ENCODE measurements around the gene ANKRD28.
"Not testable (repeated sequence)": the region's sequence is repeated elsewhere in the genome, so short reads cannot be mapped to it uniquely, and the experiment has no call there.

ANKRD28 gene

DNA sequence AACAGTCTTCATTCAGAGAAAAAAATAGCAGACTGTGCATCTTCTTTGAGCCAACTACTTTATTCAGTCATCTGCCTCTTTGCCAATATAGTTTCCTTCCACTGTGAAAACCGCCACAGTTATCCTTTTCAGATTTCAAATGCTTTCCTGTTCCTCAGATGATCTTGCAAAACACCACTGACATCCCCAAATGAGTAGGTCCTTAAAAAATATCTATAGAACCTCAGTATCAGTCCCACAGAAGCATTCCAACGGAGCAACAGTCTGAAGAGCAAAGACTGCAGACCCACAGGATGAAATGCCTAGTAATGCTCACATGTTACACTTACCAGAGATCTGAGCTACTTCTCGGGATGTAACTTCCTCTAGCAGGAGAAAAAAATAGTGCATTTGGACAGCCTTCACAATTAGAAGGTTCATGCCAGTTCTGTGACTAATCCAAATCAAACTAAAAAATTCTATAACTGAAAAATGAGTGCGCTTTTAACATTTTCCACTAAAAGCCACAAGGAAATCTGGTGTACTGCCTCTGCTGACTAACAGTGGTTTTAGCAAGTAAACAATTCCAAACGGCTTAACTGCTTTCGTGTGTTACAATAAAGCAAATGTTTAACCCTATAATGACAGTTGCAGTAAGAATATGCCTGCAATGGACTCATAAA is at the start of gene ANKRD28:
TSS of gene ANKRD28 (minus strand) at position 338 of the 662 bp plus-strand sequence. CDS start 1,458 bp downstream, outside the sequence.
- peak; percentile 97 for DNase-seq (ENCODE audit: low read depth)

DNA sequence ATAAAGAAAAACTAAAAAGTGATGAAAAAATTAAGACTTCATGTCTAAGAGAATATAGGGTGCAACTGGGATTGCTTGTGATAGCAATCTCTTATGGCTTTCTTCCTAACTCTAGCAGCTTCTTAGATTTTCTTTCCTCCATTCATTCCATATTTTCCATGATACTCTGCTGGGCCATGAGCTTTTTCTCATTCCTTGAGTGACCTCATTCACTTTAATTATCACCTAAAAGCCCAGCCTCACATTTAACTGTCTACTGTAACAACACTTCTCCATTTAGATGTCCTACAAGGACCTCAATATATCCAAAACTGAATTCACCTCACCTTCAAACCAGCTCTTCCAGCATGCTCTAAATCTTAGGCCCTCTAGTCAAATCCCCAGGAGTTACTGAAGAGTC is 49.5 kb upstream of the ANKRD28 start:
- no peak for DNase-seq (ENCODE audit: low read depth)

DNA sequence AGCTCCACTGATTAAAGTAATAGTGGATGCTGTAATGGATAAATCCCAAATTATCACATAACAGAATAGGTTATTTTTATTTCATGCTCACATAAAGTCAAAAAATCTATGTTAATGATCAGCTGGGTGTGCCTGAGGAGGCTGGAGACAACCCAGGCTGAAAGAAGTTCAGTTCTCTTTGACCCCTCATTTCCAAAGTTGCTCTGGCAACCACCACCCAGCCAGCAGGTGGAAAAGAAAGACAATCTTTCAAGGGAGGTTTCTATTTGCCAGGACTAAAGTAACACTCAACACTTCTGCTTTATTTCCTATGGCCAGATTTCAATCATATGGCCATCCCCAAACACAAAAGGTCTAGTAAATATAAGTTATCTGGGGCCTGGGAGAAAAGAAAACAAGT is 48.8 kb upstream of the ANKRD28 start:
- DNase-seq (ENCODE audit: low read depth), result no peak

DNA sequence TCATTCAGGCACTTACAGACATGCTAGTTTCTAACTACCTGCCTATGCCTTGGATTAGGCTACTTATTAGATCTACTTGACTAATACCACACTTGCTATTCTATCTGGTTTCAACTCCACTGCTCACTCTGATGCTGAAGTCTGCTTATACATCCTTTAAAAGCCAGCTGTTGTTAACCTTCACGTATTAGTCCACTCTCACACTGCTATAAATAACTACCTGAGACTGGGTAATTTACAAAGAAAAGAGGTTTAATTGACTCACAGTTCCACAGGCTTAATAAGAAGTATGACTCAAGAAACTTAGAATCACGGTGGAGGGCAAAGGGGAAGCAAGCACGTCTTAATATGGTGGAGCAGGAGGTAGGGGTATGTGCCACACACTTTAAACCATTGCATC is 47.7 kb upstream of the ANKRD28 start:
- no peak for DNase-seq (ENCODE audit: low read depth)

DNA sequence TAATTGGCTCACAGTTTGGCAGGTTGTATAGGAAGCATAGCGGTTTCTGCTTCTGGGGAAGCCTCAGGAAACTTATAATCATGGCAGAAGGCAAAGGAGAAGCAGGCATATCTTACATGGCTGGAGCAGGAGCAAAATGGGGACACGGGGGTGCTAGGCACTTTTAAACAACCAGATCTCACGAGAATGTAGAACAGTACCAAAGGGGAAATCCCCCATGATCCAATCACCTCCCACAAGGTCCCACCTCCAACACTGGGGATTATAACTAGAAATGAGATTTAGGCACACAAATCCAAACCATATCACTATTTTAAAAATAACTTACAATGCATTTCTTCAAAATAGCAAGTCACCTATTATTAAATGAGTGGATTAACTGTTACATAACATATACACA is 47.1 kb upstream of the ANKRD28 start:
- no peak for DNase-seq (ENCODE audit: low read depth)

DNA sequence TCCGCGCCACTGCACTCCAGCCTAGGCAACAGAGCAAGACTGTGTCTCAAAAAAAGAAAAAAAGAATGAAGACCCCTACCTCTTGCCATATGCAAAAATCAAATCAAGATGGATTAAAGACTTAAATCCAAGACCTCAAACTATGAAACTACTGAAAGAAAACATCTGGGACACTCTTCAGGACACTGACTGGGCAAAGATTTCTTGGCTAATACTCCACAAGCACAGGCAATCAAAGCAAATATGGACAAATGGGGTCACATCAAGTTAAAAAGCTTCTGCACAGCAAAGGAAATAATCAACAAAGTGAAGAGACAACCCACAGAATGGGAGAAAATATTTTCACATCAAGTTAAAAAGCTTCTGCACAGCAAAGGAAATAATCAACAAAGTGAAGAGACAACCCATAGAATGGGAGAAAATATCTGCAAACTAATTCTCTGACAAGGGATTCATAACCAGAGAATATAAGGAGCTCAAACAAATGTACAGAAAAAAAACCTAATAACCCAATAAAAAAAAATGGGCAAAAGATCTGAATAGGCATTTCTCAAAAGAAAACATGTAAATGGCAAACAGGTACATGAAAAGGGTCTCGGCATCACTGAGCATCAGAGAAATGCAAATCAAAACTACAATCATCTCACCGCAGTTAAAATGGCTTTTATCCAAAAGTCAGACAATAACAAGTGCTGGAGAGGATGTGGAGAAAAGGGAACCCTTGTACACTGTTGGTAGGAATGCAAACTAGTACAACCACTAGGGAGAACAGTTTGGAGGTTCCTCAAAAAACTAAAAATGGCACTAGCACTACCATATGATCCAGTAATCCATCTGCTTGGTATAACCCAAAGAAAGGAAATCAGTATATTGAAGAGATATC is 43.6 kb upstream of the ANKRD28 start:
- DNase-seq (ENCODE audit: low read depth), result not testable (repeated sequence)

DNA sequence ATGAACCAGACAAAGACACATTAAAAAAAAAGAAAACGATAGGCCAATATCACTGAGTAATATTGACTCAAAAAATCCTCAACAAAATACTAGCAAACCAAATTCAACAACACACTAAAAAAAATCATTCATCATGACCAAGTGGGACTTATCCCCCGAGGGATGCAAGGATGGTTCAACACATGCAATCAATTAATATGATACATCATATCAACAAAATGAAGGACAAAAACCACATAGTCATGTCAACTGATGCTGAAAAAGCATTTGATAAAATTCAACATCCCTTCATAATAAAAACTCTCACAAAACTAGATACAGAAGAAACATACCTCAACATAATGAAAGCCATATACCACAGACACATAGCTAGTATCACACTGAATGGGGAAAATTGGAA is 41.8 kb upstream of the ANKRD28 start:
- DNase-seq (ENCODE audit: low read depth), result no peak

DNA sequence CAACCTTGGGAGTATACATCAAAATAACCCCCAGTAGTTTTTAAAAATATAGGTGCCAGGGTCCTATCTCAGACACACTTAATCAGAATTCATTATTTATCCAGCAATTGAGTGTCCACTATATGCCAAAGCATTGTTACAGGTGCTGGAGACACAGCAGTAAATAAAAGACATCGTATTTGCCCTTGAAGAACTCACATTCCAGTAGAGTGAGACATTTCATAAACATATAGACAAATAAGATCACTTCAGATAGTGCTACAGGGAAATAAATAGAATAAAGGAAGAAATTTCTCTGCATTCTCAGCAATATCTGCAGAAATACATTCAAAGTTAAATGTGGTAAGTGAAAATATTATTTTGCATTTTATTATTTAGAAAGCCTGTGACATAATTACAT is 34.1 kb upstream of the ANKRD28 start:
- no peak for DNase-seq (ENCODE audit: low read depth)

DNA sequence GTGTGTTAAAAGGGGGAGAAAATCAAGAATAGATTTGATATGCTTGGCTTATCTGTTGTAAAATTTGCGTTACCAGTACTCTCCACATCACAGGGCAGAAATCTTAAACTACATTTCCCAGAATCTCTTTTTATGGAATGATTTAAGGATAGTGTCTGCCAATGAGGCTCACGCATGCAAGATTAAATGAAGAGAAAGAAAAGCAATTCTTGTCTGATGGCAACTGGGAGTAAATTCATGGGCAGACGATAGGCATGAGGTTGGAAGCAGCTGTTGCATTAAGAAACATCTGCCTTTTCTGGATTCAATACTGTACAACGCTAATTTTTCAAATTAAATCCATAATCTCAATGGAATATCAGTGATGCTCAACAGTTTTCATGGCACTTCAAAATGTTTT is 27.2 kb upstream of the ANKRD28 start:
- no peak for DNase-seq (ENCODE audit: low read depth)

DNA sequence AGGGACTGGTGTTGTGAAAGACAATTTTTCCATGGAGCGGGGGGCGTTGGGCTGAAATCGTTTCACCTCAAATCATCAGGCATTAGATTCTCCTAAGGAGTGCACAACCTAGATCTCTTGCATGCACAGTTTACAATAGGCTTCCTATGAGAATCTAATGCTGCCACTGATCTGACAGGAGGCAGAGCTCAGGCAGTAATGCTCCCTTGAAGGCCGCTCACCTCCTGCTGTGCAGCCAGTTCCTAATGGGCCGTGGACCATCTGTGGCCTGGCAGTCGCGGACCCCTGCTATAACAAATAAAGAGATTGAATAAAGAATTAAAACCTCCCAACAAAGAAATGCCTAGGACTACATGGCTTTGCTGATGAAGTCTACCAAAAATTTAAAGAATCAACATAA is 25.3 kb upstream of the ANKRD28 start:
- DNase-seq (ENCODE audit: low read depth), result no peak

DNA sequence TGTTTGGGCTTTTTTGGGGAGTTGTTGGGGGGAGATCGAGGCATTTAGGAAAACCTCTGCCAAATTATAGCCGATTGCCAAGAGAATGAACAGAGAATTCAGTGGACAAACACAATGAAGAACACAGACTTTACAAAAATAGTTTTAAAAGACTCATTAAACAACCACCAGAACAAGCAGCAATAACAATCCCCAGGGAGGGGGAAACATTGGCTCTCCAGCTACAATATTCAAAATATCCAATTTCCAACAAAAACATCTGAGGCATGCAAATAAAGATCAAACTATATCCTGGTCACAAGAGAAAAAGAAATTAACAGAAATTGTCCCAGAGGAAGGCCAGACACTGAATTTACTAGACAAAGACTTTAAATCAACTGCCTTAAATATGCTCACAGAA is 24.5 kb upstream of the ANKRD28 start:
- DNase-seq (ENCODE audit: low read depth), result peak; percentile 41

DNA sequence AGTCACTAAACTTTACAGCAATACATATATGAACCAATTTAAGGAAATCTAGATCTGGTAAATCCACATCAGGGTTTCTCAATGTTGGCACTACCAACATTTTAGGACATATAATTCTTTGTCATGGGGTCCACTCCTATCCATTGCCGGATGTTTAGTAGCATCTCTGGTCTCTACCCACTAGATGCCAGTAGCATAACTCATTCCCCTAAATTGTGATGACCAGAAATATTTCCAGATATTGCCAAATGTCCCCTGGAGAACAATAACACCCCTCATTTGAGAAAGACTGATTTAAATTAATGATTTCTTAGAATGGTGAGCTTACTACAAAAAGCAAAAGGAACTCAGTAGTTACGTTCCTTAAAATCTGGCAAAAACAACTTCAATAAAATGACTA is 23.1 kb upstream of the ANKRD28 start:
- peak; percentile 65 for DNase-seq (ENCODE audit: low read depth)

DNA sequence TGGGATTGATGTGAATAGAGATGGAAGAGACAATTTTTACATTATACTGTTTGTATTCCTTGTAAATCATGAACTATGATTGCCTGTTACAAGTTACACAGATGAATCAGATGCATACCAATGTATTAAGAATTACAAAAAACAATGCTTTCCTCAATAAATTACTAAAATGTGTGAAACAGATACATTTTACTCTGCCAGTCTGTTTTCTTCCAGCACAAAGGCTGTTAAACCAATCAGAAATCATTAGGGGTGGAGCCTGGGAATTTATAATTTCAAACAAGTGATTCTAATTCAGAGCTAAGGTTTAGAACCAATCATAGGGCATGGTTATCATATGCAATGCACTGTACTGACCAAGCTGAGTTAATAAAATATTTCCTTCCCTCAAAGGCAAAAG is 21.8 kb upstream of the ANKRD28 start:
- no peak for DNase-seq (ENCODE audit: low read depth)

DNA sequence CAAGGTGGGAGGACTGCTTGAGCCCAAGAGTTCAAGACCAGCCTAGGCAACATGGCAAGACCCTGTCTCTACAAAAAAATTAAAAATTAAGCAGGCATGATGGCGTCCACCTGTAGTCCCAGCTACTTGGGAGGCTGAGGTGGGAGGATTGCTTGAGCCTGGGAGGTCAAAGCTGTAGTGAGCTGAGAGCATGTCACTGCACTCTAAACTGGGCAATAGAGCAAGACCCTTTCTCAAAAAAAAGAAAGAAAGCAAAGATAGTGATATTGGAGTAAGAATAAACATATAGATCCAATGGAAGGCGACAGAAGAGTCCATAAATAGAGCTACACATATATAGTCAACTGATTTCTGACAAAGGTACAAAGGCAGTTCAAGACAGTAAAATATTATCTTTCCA is 21.3 kb upstream of the ANKRD28 start:
- DNase-seq (ENCODE audit: low read depth), result no peak

DNA sequence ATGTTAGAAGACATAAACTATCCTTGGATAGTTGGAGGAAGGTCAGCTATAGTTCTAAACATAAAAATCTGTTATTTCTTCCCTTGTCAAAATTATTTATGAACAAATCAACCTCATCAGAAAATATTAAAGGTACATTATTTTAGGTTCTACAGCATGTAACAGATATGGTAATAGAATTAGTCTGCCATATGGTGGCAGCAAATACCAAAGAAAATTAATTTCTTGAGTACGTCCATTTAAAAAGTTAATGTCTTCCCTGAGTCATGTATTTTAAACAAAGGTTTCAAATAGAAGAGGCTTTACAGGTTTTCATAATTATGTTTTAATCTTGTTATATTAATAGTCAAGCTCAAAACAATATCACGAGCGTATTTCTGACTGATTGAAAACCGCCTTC is 17.9 kb upstream of the ANKRD28 start:
- peak; percentile 64 for DNase-seq (ENCODE audit: low read depth)

DNA sequence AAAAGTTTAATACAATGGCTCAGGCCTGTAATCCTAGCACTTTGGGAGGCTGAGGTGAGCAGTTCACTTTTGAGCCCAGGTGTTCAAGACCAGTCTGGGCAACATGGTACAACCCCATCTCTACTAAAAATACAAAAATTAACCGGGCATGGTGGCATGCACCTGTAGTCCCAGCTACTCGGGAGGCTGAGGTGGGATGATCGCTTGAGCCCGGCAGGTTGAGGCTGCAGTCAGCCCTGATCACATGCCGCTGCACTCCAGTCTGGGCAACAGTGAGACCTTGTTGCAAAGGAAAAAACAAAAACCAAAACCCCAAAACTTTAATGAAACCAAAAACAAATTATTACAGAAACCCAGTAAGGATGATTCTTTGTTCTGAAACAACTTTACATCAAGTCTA is 15.3 kb upstream of the ANKRD28 start:
- not testable (repeated sequence) for DNase-seq (ENCODE audit: low read depth)

DNA sequence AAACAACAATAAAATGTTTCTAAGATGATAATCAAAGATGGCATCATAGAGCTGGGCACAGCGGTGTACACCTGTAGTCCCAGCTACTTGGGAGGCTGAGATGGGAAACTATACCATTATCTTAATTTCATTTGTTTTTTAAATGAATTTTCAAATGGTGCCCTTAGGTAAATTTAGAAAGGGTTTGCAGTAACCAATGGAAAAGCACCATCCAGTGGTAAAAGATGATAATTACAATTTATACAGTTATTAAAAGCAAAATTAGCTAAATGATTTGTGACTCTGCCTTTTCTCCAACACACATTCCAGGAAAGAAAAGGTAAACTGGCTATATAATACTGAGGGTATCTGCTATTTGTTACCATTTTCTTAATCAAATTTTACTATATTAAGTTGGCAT is 14.4 kb upstream of the ANKRD28 start:
- DNase-seq (ENCODE audit: low read depth), result no peak

DNA sequence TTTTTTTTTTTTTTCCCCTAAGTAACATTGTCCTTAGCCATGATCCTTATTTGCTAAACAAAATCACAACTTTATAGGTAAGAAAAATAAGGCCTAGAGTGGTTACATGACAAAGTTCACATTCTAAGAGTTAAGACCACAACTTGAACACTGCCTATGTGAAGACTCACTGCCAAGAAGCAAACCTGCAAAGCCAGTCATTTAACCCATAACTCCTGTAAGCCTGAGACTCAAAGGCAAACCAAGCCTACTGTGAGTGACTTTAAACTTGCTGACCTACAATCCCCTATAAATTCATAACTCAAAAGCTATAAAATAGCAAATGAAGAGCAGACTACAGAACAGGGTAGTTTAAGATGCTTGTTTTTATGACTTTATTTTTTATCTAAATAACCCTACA is 12.9 kb upstream of the ANKRD28 start:
- no peak for DNase-seq (ENCODE audit: low read depth)

DNA sequence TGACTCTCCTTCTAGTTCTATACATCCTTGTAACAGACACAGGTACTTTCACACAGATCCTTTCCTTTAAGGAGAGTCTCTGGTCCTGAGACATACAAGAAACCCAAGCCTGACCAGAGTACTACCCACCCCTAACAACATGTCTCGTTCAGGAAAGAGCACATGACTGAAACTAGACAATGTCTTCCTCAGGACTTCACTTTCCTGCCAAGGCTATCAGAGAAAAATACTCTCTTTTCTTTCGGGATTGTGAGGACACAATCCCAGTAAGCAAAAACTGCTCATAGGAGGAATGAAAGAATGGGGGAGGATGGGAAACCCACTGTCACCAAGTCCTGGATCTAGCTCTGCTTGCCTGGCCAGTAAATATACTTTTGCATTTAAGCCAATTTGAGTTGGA is 11.5 kb upstream of the ANKRD28 start:
- DNase-seq (ENCODE audit: low read depth), result no peak

DNA sequence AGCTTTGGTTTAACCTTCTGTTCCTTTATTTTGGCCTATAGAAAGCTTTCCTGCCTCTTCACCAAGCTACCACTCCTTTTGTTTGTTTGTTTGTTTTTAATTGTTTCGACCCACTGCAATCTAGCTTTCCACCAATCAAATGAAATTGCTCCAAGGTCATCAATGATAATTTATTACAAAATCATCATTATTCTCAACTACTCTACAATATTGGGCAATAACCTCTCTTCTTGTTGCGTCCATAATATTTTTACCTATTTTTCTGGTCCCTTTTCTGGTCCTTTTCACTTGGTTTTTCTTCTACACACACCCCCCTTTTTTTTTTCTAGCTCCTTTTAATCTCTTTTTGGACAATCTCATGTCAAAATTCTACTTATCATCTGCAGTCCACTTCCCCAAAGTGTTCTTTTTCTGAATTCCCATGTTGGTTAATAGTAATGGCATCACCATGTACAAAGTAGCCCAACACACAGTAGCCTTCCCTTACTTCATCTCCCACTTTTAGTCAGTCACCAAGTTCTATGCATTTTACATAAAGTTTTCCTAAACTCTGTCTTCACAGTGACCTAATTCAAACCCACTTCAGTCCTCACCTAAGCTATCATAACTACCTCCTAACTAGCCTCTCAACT is 11.0 kb upstream of the ANKRD28 start:
- no peak for DNase-seq (ENCODE audit: low read depth)

DNA sequence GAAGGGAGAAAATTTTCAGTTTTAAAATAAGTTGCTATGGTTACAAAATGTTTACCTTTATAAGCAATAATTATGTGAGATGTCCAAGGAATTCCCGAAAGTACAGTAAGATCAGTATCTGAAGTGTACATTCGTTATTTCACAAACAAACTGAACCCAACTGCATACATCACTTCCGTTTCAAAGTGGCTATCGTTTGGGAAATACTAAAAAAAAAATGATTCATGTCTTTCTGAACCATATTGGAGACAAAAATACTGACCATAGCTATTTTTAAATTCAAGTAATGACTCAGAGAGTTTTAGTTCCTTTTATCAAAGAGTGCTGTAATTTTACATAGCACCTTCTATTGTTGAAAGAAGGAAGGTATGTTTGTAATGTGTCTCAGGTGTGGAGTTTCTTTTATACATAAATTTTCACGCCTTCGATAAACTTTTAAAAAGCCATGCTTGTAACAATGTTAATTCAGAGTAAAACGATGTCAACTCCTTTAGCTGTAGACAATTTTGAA is 8.0 kb upstream of the ANKRD28 start:
- peak; percentile 58 for DNase-seq (ENCODE audit: low read depth)

DNA sequence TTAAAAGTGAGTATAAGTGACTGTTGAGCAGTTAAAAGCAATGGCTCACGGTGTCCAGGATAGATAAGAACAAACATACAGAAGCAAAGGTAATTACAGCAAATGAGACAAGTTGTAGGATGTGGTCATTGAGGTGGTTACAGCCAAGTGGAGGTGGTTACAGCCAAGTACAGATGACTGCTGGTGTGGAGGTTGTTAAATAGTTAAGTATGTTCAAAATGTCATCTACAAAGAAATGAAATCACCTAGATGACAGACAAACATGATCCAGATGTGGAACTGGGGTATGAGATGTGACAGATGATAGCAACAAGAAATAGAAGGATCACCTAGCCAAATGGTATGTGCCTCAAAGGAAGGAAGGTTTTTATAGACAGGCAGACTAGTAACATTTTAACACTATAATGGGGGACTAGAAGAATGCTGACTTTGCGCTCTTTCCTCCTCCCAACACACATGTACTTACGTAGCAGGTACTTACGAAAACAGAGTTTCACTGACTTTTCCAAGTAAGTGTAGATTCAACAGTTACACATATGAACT is 6.8 kb upstream of the ANKRD28 start:
- DNase-seq (ENCODE audit: low read depth), result no peak

DNA sequence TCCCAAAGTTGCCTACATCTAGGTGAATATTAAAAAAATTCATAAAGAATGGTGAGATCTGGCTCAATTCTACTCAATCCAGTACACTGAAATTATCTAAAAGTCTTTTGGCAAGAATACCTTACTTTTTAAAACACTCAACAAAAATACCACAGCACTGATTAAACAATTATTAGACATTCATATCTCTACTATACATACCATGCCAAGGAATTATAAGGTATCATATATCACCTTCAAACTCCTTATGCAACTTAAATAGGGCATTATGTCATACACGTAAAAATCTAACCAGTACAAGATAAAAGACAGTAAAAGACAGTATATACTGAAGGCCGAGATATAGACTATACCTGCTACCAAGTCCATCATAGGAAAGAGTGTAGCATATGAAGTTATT is 6.1 kb upstream of the ANKRD28 start:
- DNase-seq (ENCODE audit: low read depth), result no peak

Data from fibroblast of gingiva (primary cell).